ENCODE measurements around the gene SLIT3.

SLIT3 gene

GRCh38 chr5:169331292-169331852 lies 30.4 kb upstream of the SLIT3 start:
- Histone ChIP-seq H3K27me3 (ENCODE audit: control insufficient read depth in 1 of 2, insufficient read depth in 2 of 2, low read length in 2 of 2) (no peaks in the 10 kb centered on the region), H3K9ac (ENCODE audit: low read depth in 1 of 2, low read length in 2 of 2) (no peak overlapping the region), H3K4me3 (ENCODE audit: low read depth in 1 of 2, low read length in 2 of 2) (no peak overlapping the region), H3K36me3 (ENCODE audit: control insufficient read depth in 1 of 2, insufficient read depth in 2 of 2, low read length in 2 of 2) (no peaks in the 10 kb centered on the region), H3K9me3 (ENCODE audit: control insufficient read depth in 1 of 2, low read length in 2 of 2) (no peaks in the 10 kb centered on the region), H3K4me1 (ENCODE audit: control insufficient read depth in 1 of 2, insufficient read depth in 2 of 2, low read length in 2 of 2) (no peaks in the 10 kb centered on the region), H3K27ac (ENCODE audit: low read depth, low read length) (no peak overlapping the region)

GRCh38 chr5:169328401-169328800 lies 27.5 kb upstream of the SLIT3 start:
- Histone ChIP-seq H3K27me3 (ENCODE audit: control insufficient read depth in 1 of 2, insufficient read depth in 2 of 2, low read length in 2 of 2) (no peaks in the 10 kb centered on the region), H3K27ac (ENCODE audit: low read depth, low read length) (no peak overlapping the region), H3K4me3 (ENCODE audit: low read depth in 1 of 2, low read length in 2 of 2) (no peak overlapping the region), H3K4me1 (ENCODE audit: control insufficient read depth in 1 of 2, insufficient read depth in 2 of 2, low read length in 2 of 2) (no peaks in the 10 kb centered on the region), H3K36me3 (ENCODE audit: control insufficient read depth in 1 of 2, insufficient read depth in 2 of 2, low read length in 2 of 2) (no peaks in the 10 kb centered on the region), H3K9me3 (ENCODE audit: control insufficient read depth in 1 of 2, low read length in 2 of 2) (no peaks in the 10 kb centered on the region), H3K9ac (ENCODE audit: low read depth in 1 of 2, low read length in 2 of 2) (no peak overlapping the region)

DNA sequence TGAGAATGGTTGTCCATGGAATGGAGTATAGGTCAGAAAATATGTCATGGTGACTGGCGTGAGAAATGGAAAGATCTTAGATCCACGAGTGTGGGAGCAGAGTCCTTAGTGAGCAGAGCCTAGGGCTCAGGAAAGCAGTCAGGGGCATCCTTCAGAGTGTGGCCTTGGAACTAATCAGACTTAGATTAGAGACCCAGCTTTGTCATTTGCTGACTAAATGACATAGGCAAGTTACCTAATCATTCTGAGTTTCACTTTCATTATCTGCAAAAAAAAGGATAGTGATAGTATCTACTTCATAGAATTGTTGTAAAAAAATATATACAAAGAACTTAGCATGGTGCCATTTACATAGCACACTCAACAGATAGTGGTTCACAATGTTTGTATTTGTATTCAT lies 24.3 kb upstream of the SLIT3 start:
- Histone ChIP-seq H3K4me1 (ENCODE audit: control insufficient read depth in 1 of 2, insufficient read depth in 2 of 2, low read length in 2 of 2) (no peaks in the 10 kb centered on the region), H3K27me3 (ENCODE audit: control insufficient read depth in 1 of 2, insufficient read depth in 2 of 2, low read length in 2 of 2) (no peaks in the 10 kb centered on the region), H3K9me3 (ENCODE audit: control insufficient read depth in 1 of 2, low read length in 2 of 2) (no peaks in the 10 kb centered on the region), H3K36me3 (ENCODE audit: control insufficient read depth in 1 of 2, insufficient read depth in 2 of 2, low read length in 2 of 2) (no peaks in the 10 kb centered on the region), H3K4me3 (ENCODE audit: low read depth in 1 of 2, low read length in 2 of 2) (no peak overlapping the region), H3K9ac (ENCODE audit: low read depth in 1 of 2, low read length in 2 of 2) (no peak overlapping the region), H3K27ac (ENCODE audit: low read depth, low read length) (no peak overlapping the region)

DNA sequence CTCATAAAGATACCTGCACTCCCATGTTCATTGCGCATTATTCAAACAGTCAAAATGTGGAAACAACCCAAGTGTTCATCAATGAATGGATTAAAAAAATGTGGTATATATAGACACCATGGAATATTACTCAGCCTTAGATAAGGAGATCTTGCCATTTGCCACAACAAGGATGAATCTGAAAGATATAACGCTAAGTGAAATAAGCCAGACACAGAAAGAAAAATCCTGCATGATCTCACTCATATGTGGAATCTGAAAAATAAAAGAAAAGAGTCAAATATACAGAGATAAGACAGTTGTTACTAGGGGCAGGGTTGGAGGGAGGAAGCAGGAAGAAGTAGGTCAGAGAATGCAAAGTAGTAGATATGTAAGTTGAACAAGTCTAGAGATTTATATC lies 17.6 kb upstream of the SLIT3 start:
- Histone ChIP-seq H3K27me3 (ENCODE audit: control insufficient read depth in 1 of 2, insufficient read depth in 2 of 2, low read length in 2 of 2) (no peaks in the 10 kb centered on the region), H3K9ac (ENCODE audit: low read depth in 1 of 2, low read length in 2 of 2) (no peak overlapping the region), H3K9me3 (ENCODE audit: control insufficient read depth in 1 of 2, low read length in 2 of 2) (no peaks in the 10 kb centered on the region), H3K4me3 (ENCODE audit: low read depth in 1 of 2, low read length in 2 of 2) (no peak overlapping the region), H3K36me3 (ENCODE audit: control insufficient read depth in 1 of 2, insufficient read depth in 2 of 2, low read length in 2 of 2) (no peaks in the 10 kb centered on the region), H3K4me1 (ENCODE audit: control insufficient read depth in 1 of 2, insufficient read depth in 2 of 2, low read length in 2 of 2) (no peaks in the 10 kb centered on the region), H3K27ac (ENCODE audit: low read depth, low read length) (no peak overlapping the region)

DNA sequence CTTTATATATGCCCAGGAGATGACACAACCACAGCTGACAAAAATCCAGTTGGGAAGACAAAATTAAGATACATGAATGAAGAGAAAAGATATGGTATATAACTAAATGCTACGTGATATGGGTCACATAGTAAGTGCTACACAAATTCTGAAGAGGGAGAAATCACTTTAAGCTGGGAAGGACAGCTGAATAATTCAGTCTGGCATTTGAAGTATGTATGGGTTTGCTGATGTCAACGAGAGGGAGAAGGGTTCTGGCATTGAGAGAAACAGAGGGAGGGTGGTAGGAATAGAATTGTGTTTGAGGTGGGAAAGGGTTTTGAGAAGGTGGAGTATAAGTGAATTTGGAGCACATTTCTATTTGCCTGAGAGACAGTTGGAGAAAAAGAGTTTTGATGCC lies 6.7 kb upstream of the SLIT3 start:
- Histone ChIP-seq H3K4me3 (ENCODE audit: low read depth in 1 of 2, low read length in 2 of 2) (no peak overlapping the region), H3K36me3 (ENCODE audit: control insufficient read depth in 1 of 2, insufficient read depth in 2 of 2, low read length in 2 of 2) (no peaks in the 10 kb centered on the region), H3K27ac (ENCODE audit: low read depth, low read length) (no peak overlapping the region), H3K27me3 (ENCODE audit: control insufficient read depth in 1 of 2, insufficient read depth in 2 of 2, low read length in 2 of 2) (peaks cover 3 to 4% of the 10 kb centered on the region in 2 donors), H3K9ac (ENCODE audit: low read depth in 1 of 2, low read length in 2 of 2) (no peak overlapping the region), H3K9me3 (ENCODE audit: control insufficient read depth in 1 of 2, low read length in 2 of 2) (no peaks in the 10 kb centered on the region), H3K4me1 (ENCODE audit: control insufficient read depth in 1 of 2, insufficient read depth in 2 of 2, low read length in 2 of 2) (no peaks in the 10 kb centered on the region)

GRCh38 chr5:169305366-169305765 lies 4.4 kb upstream of the SLIT3 start:
- H3K36me3 ChIP-seq (ENCODE audit: control insufficient read depth in 1 of 2, insufficient read depth in 2 of 2, low read length in 2 of 2), result no peaks in the 10 kb centered on the region
- H3K27me3 ChIP-seq (ENCODE audit: control insufficient read depth in 1 of 2, insufficient read depth in 2 of 2, low read length in 2 of 2), result peaks cover 10 to 17% of the 10 kb centered on the region in 2 donors
- H3K9me3 ChIP-seq (ENCODE audit: control insufficient read depth in 1 of 2, low read length in 2 of 2), result no peaks in the 10 kb centered on the region
- H3K27ac ChIP-seq (ENCODE audit: low read depth, low read length), result no peak overlapping the region
- no peaks in the 10 kb centered on the region for H3K4me1 ChIP-seq (ENCODE audit: control insufficient read depth in 1 of 2, insufficient read depth in 2 of 2, low read length in 2 of 2)
- no peak overlapping the region for H3K9ac ChIP-seq (ENCODE audit: low read depth in 1 of 2, low read length in 2 of 2)
- H3K4me3 ChIP-seq (ENCODE audit: low read depth in 1 of 2, low read length in 2 of 2), result no peak overlapping the region

DNA sequence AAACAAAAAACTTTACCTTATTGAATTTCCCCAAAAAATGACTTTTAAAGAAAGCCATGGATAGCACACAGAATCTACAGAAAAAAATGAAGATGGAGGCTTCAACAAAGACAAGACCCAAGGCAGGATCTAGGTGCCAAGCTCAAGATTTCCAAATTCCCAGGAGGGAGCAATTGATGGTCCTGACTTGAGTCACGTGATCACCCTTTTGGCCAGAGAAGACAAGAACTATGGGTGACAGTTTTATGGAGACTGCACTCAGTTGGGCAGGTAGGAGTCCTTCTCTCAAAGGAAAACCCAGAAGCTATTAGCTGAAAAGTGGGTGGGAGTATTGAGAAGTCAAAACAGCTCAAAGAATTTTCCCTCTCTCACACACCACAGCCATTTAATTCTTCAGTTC lies 3.2 kb upstream of the SLIT3 start:
- Histone ChIP-seq H3K4me1 (ENCODE audit: control insufficient read depth in 1 of 2, insufficient read depth in 2 of 2, low read length in 2 of 2) (no peaks in the 10 kb centered on the region), H3K9me3 (ENCODE audit: control insufficient read depth in 1 of 2, low read length in 2 of 2) (no peaks in the 10 kb centered on the region), H3K4me3 (ENCODE audit: low read depth in 1 of 2, low read length in 2 of 2) (no peak overlapping the region), H3K9ac (ENCODE audit: low read depth in 1 of 2, low read length in 2 of 2) (no peak overlapping the region), H3K36me3 (ENCODE audit: control insufficient read depth in 1 of 2, insufficient read depth in 2 of 2, low read length in 2 of 2) (no peaks in the 10 kb centered on the region), H3K27me3 (ENCODE audit: control insufficient read depth in 1 of 2, insufficient read depth in 2 of 2, low read length in 2 of 2) (peaks cover 13 to 17% of the 10 kb centered on the region in 2 donors), H3K27ac (ENCODE audit: low read depth, low read length) (no peak overlapping the region)

GRCh38 chr5:169303119-169303515 lies 2.2 kb upstream of the SLIT3 start:
- Histone ChIP-seq H3K4me3 (ENCODE audit: low read depth in 1 of 2, low read length in 2 of 2) (no peak overlapping the region), H3K36me3 (ENCODE audit: control insufficient read depth in 1 of 2, insufficient read depth in 2 of 2, low read length in 2 of 2) (no peaks in the 10 kb centered on the region), H3K9ac (ENCODE audit: low read depth in 1 of 2, low read length in 2 of 2) (no peak overlapping the region), H3K27me3 (ENCODE audit: control insufficient read depth in 1 of 2, insufficient read depth in 2 of 2, low read length in 2 of 2) (peaks cover 13 to 17% of the 10 kb centered on the region in 2 donors), H3K4me1 (ENCODE audit: control insufficient read depth in 1 of 2, insufficient read depth in 2 of 2, low read length in 2 of 2) (no peaks in the 10 kb centered on the region), H3K27ac (ENCODE audit: low read depth, low read length) (no peak overlapping the region), H3K9me3 (ENCODE audit: control insufficient read depth in 1 of 2, low read length in 2 of 2) (no peaks in the 10 kb centered on the region)

GRCh38 chr5:169302491-169303118 lies 1.7 kb upstream of the SLIT3 start:
- no peak overlapping the region for H3K9ac ChIP-seq (ENCODE audit: low read depth in 1 of 2, low read length in 2 of 2)
- H3K36me3 ChIP-seq (ENCODE audit: control insufficient read depth in 1 of 2, insufficient read depth in 2 of 2, low read length in 2 of 2), result no peaks in the 10 kb centered on the region
- H3K9me3 ChIP-seq (ENCODE audit: control insufficient read depth in 1 of 2, low read length in 2 of 2), result no peaks in the 10 kb centered on the region
- H3K27me3 ChIP-seq (ENCODE audit: control insufficient read depth in 1 of 2, insufficient read depth in 2 of 2, low read length in 2 of 2), result peaks cover 13 to 17% of the 10 kb centered on the region in 2 donors
- no peaks in the 10 kb centered on the region for H3K4me1 ChIP-seq (ENCODE audit: control insufficient read depth in 1 of 2, insufficient read depth in 2 of 2, low read length in 2 of 2)
- no peak overlapping the region for H3K27ac ChIP-seq (ENCODE audit: low read depth, low read length)
- H3K4me3 ChIP-seq (ENCODE audit: low read depth in 1 of 2, low read length in 2 of 2), result no peak overlapping the region

DNA sequence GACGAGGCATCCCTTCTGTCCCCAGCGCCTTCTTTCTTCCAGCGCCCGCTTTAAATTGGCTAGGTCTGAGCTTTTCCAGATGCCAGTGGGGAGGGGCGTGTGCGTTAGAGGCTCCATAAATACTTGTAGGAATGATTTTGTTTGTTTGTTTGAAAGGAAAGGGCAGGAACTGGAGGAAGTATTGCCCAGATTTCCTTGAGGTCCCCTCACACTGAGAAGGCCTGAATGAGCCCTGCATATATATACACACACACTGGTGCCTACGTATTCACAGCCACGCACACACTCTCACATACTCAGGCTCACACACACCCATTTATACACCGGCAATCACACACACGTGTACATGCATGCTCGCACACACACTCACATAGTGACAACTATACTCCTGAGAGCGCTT lies 1.0 kb upstream of the SLIT3 start:
- H3K4me3 ChIP-seq (ENCODE audit: low read depth in 1 of 2, low read length in 2 of 2), result no peak overlapping the region
- H3K9ac ChIP-seq (ENCODE audit: low read depth in 1 of 2, low read length in 2 of 2), result no peak overlapping the region
- peaks cover 13 to 17% of the 10 kb centered on the region in 2 donors for H3K27me3 ChIP-seq (ENCODE audit: control insufficient read depth in 1 of 2, insufficient read depth in 2 of 2, low read length in 2 of 2)
- H3K27ac ChIP-seq (ENCODE audit: low read depth, low read length), result no peak overlapping the region
- no peaks in the 10 kb centered on the region for H3K9me3 ChIP-seq (ENCODE audit: control insufficient read depth in 1 of 2, low read length in 2 of 2)
- no peaks in the 10 kb centered on the region for H3K4me1 ChIP-seq (ENCODE audit: control insufficient read depth in 1 of 2, insufficient read depth in 2 of 2, low read length in 2 of 2)
- no peaks in the 10 kb centered on the region for H3K36me3 ChIP-seq (ENCODE audit: control insufficient read depth in 1 of 2, insufficient read depth in 2 of 2, low read length in 2 of 2)
